Stimulated activated CD4-positive, alpha-beta T cell treated with anti-CD3 and anti-CD28 coated beads, Interleukin-1b, Interleukin-23, amount 100 ng/mL, for 1 hour (primary cell): Measurements from ENCODE around the gene FOXN3.

Experiments
- DNase-seq, 2 donors: peaks; one replicate each; pipeline ENCODE4 v3.0.0-alpha.2; 2020; ENCODE audit warnings: low read depth in 2 of 2

The FOXN3 gene

GRCh38 chr14:89360277-89360676 is 56.8 kb downstream of the FOXN3 start:
- DNase-seq, result no peak

GRCh38 chr14:89359477-89360222 is 57.4 kb downstream of the FOXN3 start:
- DNase-seq, result no peak

GRCh38 chr14:89357655-89358297 is 59.3 kb downstream of the FOXN3 start:
- DNase-seq, result no peak

DNA sequence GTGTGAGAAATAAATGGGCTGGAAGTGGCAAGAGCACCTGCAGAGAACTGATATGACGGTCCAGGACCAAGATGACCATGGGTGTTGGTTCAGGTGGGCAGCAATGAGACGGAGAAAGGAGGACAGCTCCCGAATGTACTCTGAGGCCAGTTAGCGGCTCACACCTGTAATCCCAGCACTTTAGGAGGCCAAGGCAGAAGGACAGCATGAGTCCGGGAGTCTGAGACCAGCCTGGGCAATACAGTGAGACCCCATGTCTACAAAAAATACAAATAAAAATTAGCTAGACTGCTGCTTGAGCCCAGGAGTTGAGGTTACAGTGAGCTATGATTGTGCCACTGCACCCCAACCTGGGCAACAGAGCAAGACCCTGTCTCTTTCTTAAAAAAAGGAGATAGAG is 60.1 kb downstream of the FOXN3 start:
- DNase-seq, result no peak

- DNase-seq, result no peak
Measured at GRCh38 chr14:89356496-89356895, 60.5 kb downstream of the FOXN3 start.

GRCh38 chr14:89353766-89354113 is 63.3 kb downstream of the FOXN3 start:
- no peak for DNase-seq

- no peak for DNase-seq
Measured at GRCh38 chr14:89352976-89353765, 63.9 kb downstream of the FOXN3 start.

DNA sequence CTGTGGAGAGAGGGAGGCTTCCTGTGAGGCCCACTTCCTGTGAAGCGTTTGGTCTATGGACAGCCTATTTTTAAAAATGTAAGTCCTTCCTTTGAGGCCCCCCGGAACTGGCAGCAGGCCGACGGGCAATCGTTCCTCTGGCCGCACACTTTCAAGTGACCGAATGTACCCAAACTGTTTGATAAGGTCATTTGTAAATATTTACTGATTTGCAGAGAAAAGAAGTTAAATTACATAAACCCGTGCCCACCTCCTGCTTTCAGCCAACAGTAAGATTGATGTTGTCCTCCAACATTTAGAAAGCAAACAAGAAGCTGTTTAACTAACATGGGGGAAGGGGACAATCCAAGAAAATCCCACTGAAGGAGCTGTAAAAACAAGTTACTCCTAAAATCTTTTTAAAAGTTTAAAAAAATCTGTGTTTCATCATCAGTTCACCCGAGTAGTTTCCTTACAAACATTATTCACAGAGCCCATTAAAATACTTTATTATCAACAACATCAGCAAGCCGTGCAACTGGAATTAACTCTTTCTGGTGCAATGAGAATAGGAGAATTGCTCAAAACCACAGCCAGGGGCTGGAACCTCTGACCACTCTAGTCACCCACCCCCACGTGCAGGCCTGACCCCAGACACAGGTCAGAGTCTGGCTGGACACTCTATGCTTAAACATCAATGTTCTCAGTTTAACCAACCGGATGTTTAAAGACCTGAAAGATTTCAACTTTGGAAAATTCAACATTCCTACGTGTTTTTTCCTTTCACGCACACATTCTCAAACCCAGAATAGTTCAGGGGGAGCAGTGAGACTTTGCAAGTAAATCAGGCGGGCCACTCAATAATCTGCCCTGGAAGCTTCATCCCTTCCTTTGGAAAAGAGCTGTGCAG is 65.3 kb downstream of the FOXN3 start:
- DNase-seq, result no peak

DNA sequence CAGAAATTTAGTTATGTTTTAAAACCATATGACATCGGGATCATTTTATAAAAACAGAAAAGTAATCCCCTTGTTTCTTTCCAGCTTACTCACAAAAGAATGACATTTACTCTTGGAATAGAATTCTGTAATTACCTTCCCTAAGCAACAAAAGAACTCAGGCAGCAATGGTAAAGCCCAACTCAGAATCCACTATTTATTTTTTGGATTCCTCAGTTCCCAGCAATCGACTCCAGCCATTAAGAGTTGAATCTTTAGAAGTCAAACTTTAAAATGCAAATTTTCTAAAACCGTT is 65.9 kb downstream of the FOXN3 start:
- no peak for DNase-seq

DNA sequence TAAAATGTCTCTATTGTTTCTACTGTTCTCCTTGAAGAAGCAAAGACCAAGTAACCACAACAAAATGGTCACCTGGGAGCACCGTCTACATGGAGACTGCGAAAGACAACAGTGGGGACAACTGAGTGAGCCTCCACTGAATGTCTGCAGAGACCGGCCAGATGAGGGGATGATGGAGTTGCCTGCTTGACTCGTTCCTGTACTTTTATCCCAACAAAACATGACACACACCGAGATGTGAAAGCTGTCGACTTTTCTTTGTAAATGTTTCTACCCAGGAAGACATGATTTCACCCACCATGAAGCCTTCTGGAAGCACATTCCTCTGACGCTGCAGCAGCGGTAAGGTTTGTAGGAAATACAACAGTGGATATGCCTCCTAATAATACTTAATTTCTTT is 66.9 kb downstream of the FOXN3 start:
- DNase-seq, result no peak

GRCh38 chr14:89349171-89350008 is 67.6 kb downstream of the FOXN3 start:
- DNase-seq, result no peak

DNA sequence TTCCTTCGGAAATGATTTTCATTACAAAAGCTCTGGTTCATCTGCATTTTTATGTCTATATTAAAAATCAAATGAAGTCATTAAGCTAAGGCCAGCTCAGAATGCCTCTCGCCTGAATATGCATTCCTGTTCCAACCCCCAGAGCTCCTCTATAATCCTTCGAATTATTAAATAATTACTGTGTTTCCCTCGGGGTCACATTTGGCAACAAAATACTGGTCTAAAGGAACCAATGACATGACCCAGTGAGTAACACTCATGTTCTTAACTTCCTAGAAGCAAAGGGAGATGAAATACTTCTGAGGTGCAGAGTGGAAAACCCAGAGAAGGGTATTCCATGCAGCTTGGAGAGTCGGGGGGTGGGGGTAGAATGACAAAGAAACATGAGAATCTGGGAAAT is 68.3 kb downstream of the FOXN3 start:
- no peak for DNase-seq

DNA sequence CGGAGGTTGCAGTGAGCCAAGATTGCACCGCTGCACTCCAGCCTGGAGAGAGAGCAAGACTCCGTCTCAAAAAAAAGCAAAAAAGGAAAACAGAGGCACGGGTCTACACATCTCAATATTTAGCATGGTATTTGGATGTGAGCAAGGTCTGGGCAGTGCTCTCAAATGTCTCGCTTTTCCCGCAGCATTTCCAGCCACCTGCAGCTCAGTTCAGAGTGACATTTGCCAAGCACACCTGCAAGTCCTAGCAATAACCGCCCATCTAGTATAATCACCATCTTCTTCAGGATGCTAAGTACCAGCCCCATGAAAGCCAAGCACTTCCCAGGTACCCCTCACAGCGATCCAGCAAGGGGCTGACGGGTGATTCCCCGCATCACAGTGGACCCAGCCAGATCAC is 69.1 kb downstream of the FOXN3 start:
- no peak for DNase-seq

DNA sequence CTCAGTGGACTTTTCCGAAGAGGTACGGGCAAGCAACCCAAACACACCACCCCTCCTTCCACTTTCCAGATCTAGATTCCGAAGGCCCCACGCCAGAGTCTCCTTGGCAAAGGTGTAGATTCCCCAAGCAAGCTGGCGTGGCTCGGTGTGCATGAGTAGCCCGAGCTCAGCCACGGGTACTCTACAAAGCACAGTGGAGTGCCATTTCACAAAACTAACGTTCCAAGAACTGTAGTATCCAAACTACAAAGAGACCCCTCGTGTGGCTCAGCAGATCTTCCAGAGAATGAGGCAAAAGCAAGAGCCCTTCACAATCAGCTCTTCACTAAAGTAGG is 72.1 kb downstream of the FOXN3 start:
- no peak for DNase-seq

- no peak for DNase-seq
Measured at GRCh38 chr14:89343356-89343755, 73.7 kb downstream of the FOXN3 start.

GRCh38 chr14:89342049-89342448 is 75.0 kb downstream of the FOXN3 start:
- no peak for DNase-seq

DNA sequence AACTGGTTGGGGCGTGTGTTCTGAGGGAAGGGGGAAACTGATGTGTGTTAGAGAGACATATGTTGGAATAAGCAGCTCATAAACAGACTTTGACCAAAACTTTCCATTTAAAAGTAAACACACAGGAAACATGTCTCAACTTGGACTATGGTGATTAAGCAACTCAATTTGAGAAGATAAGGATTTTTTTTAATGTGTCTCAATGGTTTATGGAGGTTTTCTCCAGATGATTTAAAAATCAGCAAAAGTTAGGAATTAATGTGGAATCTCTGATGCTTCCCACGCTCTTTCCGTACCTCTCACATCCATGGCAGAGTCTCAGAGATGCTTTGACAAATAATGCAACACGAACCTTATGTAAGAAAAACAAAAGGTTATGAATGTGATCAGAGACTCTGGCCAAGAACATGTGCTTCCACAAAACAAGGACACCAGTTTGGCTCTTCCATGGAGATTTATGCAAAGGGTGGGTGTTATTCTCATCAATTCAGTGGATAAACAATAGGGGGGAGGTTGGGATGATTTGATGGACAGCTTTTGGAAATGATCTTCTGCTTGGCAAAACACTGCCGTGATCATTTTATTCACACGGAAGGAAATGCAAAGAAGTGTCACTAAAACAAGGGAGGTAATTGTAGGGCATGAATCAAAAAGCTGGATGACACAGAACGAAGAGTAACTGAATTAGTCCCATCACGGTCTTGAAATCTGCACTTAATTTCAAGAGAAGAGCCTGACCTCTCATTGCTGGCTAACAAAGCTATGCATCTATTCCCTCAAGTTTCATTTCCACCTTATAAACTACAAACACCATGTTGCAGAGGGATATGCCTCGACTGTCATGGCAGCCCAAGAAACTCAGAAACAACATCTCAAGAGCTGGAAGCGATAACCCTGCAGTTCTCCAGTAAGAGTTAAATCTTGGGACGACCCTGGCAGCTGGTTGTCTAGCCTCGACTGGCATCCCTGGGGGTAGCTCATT is 76.5 kb downstream of the FOXN3 start:
- no peak for DNase-seq

- no peak for DNase-seq
Measured at GRCh38 chr14:89339579-89339978, 77.5 kb downstream of the FOXN3 start.

DNA sequence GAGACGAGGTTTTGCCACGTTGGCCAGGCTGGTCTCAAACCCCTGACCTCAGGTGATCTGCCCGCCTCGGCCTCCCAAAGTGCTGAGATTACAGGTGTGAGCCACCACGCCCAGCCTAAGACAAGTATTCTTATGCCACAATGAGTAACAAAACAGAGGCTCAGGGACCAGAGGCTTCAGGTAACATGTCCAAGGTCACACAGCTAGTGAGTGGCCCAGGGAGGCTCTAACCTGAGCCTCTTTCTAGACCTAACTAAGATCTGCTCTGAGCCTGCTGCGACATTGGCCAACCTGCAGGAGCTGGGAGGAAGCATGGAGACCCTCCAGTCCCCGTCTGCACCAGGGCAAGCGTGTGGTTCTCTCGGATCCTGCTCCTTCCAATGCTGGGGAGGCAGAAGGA is 77.9 kb downstream of the FOXN3 start:
- DNase-seq, result no peak

DNA sequence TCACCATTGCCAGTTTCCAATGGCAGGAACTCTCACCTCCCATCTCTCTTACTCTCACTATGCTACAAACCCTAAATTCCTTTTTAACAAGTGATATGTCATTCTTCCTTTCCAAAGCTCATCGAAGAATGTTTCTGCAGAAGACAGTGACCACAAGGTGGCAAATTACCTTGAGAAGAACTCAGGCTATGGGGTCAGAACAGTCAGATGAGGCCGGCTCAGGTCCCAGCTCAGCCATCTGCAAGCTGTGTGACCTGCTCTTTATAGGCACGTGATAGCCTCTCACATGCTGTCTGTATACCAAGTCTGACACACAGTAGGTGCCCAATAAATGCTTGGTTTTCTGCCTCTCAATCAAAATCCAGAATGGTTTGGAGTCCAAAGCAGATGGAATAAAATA is 80.7 kb downstream of the FOXN3 start:
- DNase-seq, result no peak
